Measurements from ENCODE around the gene CD99.

Gene CD99

GRCh38 chrX:2690856-2691542 lies at the start of gene CD99:
Gene CD99, plus strand, starts transcription at chrX:2691295. Its CDS starts 66 bp downstream, at chrX:2691361.
- Mint-ChIP-seq H3K27me3 (no peaks in the 10 kb centered on the region), H3K4me3 (peak within 1 kb of the TSS; percentile 96), H3K4me1 (peaks cover 37% of the 10 kb centered on the region), H3K9me3 (no peaks in the 10 kb centered on the region), H3K36me3 (ENCODE audit: low read depth) (peaks cover 21% of the 10 kb centered on the region), H3K27ac (peak within 1 kb of the TSS; percentile 97)
- DNase-seq, result peak; percentile 86
- ATAC-seq, result peak; percentile 85

DNA sequence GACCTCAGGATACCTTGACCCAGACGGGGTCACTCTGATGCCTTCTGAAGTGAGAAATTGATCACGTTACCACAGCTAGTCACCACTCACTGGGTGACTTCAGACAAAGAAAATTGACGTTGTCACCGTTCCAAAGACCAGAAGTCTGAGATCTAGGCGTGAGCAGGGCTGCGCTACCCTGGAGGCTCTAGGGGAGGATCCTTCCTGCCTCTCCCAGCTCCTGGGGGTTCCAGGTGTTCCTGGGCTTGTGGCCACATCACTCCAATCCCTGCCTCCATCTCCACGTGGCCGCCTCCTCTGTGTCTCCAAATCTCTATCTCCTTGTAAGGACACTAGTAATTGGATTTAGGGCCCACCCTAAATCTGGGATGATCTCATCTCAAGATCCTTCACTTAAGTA lies 48.9 kb upstream of the CD99 start:
- peaks cover 43% of the 10 kb centered on the region for H3K36me3 Mint-ChIP-seq (ENCODE audit: low read depth)
- no peak for ATAC-seq
- H3K27ac Mint-ChIP-seq, result no peak overlapping the region
- DNase-seq, result no peak
- no peaks in the 10 kb centered on the region for H3K9me3 Mint-ChIP-seq
- H3K27me3 Mint-ChIP-seq, result no peaks in the 10 kb centered on the region
- H3K4me3 Mint-ChIP-seq, result no peak overlapping the region
- peaks cover 22% of the 10 kb centered on the region for H3K4me1 Mint-ChIP-seq

- Mint-ChIP-seq H3K9me3 (no peaks in the 10 kb centered on the region), H3K27me3 (no peaks in the 10 kb centered on the region), H3K4me1 (peaks cover 26% of the 10 kb centered on the region), H3K4me3 (no peak overlapping the region), H3K36me3 (ENCODE audit: low read depth) (peaks cover 40% of the 10 kb centered on the region), H3K27ac (peak overlapping the region; percentile 63)
- DNase-seq, result no peak
- ATAC-seq, result peak; percentile 46
These were observed 48.3 kb upstream of the CD99 start for GRCh38 chrX:2642791-2643190.

DNA sequence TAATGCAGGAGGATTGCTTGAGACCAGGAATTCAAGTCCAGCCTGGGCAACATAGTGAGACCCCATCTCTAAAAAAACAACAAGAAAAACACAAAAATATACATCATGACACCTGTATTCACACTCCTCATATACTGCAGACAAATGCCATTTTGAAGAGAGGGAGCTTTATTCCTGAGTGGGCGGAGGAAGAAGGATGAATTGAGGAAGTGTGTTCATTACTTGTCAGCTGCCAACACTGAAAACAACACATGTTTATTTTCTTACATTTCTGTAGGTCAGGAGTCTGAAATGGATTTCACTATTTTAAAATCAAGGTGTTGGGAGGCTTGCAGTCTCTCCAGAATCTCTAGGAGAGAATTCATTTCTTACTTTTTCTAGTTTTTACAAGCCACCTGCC lies 47.2 kb upstream of the CD99 start:
- Mint-ChIP-seq H3K9me3 (no peaks in the 10 kb centered on the region), H3K4me1 (peaks cover 29% of the 10 kb centered on the region), H3K27ac (no peak overlapping the region)

GRCh38 chrX:2645563-2645962 lies 45.5 kb upstream of the CD99 start:
- Mint-ChIP-seq H3K27ac (no peak overlapping the region), H3K9me3 (no peaks in the 10 kb centered on the region), H3K36me3 (ENCODE audit: low read depth) (peaks cover 32% of the 10 kb centered on the region)

More for the DNA sequence above, 47.2 kb upstream of the CD99 start:
- no peak overlapping the region for H3K4me3 Mint-ChIP-seq
- H3K27me3 Mint-ChIP-seq, result no peaks in the 10 kb centered on the region
- DNase-seq, result no peak
- ATAC-seq, result no peak
- peaks cover 38% of the 10 kb centered on the region for H3K36me3 Mint-ChIP-seq (ENCODE audit: low read depth)

DNA sequence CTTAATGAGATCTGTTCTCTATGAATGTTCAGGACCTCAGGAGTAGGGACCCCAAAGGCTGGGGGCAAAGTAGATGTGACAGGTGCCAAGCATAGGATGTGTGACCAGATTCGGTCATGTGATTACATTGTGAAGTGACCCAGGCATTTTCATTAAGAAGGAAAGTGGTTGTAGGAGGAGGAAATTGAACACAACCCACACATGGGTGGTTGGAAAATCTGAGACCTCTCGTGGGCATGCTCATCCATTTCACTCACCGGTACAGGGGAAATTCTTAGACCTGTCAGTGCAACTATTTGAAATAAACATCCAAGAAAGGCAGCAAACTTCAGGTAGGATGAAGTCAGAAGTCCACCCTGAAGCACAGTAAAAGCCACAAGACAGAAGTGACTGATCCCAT lies 43.5 kb upstream of the CD99 start:
- peak; percentile 38 for DNase-seq
- Mint-ChIP-seq H3K27me3 (no peaks in the 10 kb centered on the region), H3K4me1 (peaks cover 30% of the 10 kb centered on the region), H3K9me3 (no peaks in the 10 kb centered on the region), H3K4me3 (no peak overlapping the region), H3K36me3 (ENCODE audit: low read depth) (peaks cover 24% of the 10 kb centered on the region), H3K27ac (peak overlapping the region; percentile 65)
- ATAC-seq, result peak; percentile 70

More at GRCh38 chrX:2645563-2645962, 45.5 kb upstream of the CD99 start:
- H3K27me3 Mint-ChIP-seq, result no peaks in the 10 kb centered on the region
- H3K4me1 Mint-ChIP-seq, result peaks cover 30% of the 10 kb centered on the region
- no peak for DNase-seq
- H3K4me3 Mint-ChIP-seq, result no peak overlapping the region
- ATAC-seq, result no peak

- Mint-ChIP-seq H3K27me3 (no peaks in the 10 kb centered on the region), H3K4me1 (peaks cover 24% of the 10 kb centered on the region), H3K4me3 (no peak overlapping the region), H3K27ac (no peak overlapping the region), H3K36me3 (ENCODE audit: low read depth) (peaks cover 29% of the 10 kb centered on the region), H3K9me3 (no peaks in the 10 kb centered on the region)
- ATAC-seq (no peak), DNase-seq (no peak)
These were observed 41.1 kb upstream of the CD99 start for GRCh38 chrX:2650037-2650436.

- Mint-ChIP-seq H3K4me3 (no peak overlapping the region), H3K36me3 (ENCODE audit: low read depth) (peaks cover 25% of the 10 kb centered on the region), H3K4me1 (peaks cover 24% of the 10 kb centered on the region), H3K9me3 (no peaks in the 10 kb centered on the region), H3K27ac (no peak overlapping the region), H3K27me3 (no peaks in the 10 kb centered on the region)
- no peak for ATAC-seq
- no peak for DNase-seq
These were observed 40.2 kb upstream of the CD99 start for GRCh38 chrX:2650865-2651264.

GRCh38 chrX:2652106-2652505 lies 39.0 kb upstream of the CD99 start:
- peaks cover 19% of the 10 kb centered on the region for H3K36me3 Mint-ChIP-seq (ENCODE audit: low read depth)
- H3K27me3 Mint-ChIP-seq, result no peaks in the 10 kb centered on the region
- peaks cover 18% of the 10 kb centered on the region for H3K4me1 Mint-ChIP-seq
- ATAC-seq (no peak), DNase-seq (no peak)
- H3K4me3 Mint-ChIP-seq, result no peak overlapping the region
- no peak overlapping the region for H3K27ac Mint-ChIP-seq
- H3K9me3 Mint-ChIP-seq, result no peaks in the 10 kb centered on the region

GRCh38 chrX:2654436-2655340 lies 36.4 kb upstream of the CD99 start:
- H3K27me3 Mint-ChIP-seq, result no peaks in the 10 kb centered on the region
- H3K4me3 Mint-ChIP-seq, result no peak overlapping the region
- H3K36me3 Mint-ChIP-seq (ENCODE audit: low read depth), result peaks cover 11% of the 10 kb centered on the region
- H3K27ac Mint-ChIP-seq, result no peak overlapping the region
- DNase-seq (no peak), ATAC-seq (no peak)
- H3K4me1 Mint-ChIP-seq, result no peaks in the 10 kb centered on the region
- H3K9me3 Mint-ChIP-seq, result no peaks in the 10 kb centered on the region

- ATAC-seq, result no peak
- peaks cover 5% of the 10 kb centered on the region for H3K36me3 Mint-ChIP-seq (ENCODE audit: low read depth)
- H3K27ac Mint-ChIP-seq, result no peak overlapping the region
These were observed 34.7 kb upstream of the CD99 start for GRCh38 chrX:2656257-2656836.

DNA sequence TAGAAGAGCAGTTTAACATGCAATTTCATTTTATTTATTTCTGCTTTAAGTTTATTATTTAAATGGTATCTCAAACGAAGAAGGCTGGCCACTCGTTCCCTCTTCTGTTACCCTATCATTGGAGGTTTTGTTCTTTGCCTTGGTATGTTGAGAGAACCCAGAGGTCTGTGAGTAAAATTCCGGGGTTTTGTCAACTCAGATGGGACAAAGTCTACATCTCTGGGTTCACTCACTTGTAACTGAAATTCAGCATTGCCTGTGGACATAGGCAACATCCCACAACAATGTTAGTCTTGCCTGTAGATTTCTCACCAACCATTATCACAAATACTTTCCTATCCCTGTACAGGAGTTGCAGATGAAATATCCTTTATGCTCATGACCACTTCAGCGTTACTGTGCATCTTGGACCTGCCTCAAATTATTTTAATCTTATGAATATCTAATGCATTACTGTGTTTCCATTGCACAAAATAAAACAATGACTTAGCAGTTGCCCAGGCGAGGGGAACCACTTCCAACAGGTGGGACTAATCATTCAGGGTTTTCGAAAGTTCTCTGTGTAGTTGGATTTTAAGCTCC lies 33.5 kb upstream of the CD99 start:
- Mint-ChIP-seq H3K9me3 (no peaks in the 10 kb centered on the region), H3K36me3 (ENCODE audit: low read depth) (peaks cover 5% of the 10 kb centered on the region), H3K27me3 (no peaks in the 10 kb centered on the region), H3K4me3 (no peak overlapping the region), H3K27ac (no peak overlapping the region), H3K4me1 (no peaks in the 10 kb centered on the region)
- DNase-seq (no peak), ATAC-seq (no peak)

More at GRCh38 chrX:2656257-2656836, 34.7 kb upstream of the CD99 start:
- H3K9me3 Mint-ChIP-seq, result no peaks in the 10 kb centered on the region
- H3K27me3 Mint-ChIP-seq, result no peaks in the 10 kb centered on the region
- no peak for DNase-seq
- no peaks in the 10 kb centered on the region for H3K4me1 Mint-ChIP-seq
- H3K4me3 Mint-ChIP-seq, result no peak overlapping the region

- no peak for DNase-seq
- H3K4me3 Mint-ChIP-seq, result no peak overlapping the region
- H3K36me3 Mint-ChIP-seq (ENCODE audit: low read depth), result peaks cover under 1% of the 10 kb centered on the region
- no peaks in the 10 kb centered on the region for H3K4me1 Mint-ChIP-seq
- no peaks in the 10 kb centered on the region for H3K27me3 Mint-ChIP-seq
- H3K9me3 Mint-ChIP-seq, result no peaks in the 10 kb centered on the region
- ATAC-seq, result no peak
- no peak overlapping the region for H3K27ac Mint-ChIP-seq
These were observed 32.4 kb upstream of the CD99 start for GRCh38 chrX:2658585-2659292.

DNA sequence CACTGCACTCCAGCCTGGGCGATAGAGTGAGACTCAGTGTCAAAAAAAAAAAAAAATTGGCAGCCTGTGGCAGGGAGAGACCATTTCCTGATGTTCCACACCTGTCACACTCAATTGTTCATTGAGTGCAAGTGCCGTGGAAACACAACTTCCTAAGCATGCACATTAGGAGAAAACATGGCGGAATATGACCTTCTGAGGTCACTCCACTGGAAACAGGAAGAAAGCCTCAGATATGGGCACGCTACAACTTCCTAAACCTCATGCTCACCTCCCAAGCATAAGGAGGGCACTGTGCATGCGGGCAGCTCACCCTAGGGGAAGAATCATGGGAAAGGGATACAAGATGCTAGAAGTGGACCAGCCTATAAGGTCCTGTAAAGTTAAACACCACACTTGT lies 28.5 kb upstream of the CD99 start:
- ATAC-seq (no peak), DNase-seq (no peak)
- Mint-ChIP-seq H3K4me1 (peaks cover 2% of the 10 kb centered on the region), H3K27ac (no peak overlapping the region), H3K27me3 (no peaks in the 10 kb centered on the region), H3K4me3 (no peak overlapping the region), H3K36me3 (ENCODE audit: low read depth) (peaks cover 2% of the 10 kb centered on the region), H3K9me3 (no peaks in the 10 kb centered on the region)

Data from activated naive CD8-positive, alpha-beta T cell treated with anti-CD3 and anti-CD28 coated beads, Interleukin-2, amount 50 U/mL, for 24 hours (primary cell).